Keratinocyte (primary cell): ENCODE results near the gene GYG2.

Experiments
- CTCF ChIP-seq, 3 experiments: IDR thresholded peaks in 1 of 3; conservative IDR thresholded peaks in 1 of 3; optimal IDR thresholded peaks in 1 of 3; 2 replicates in 2 of 3; 3 replicates in 1 of 3; pipeline versions ENCODE3 to v1.5.1; 2011; ENCODE audit warnings: low read length in 3 of 3, mild to moderate bottlenecking in 3 of 3, moderate library complexity in 2 of 3, control low read depth in 1 of 3, inconsistent platforms in 1 of 3; ENCODE audit not compliant: insufficient read depth in 2 of 3; ENCODE audit errors: extremely low read depth in 1 of 3
- EZH2 ChIP-seq: IDR thresholded peaks from one replicate; pipeline ENCODE4 v1.6.1; 2012; ENCODE audit warnings: inconsistent platforms, mild to moderate bottlenecking, low read length, moderate library complexity

- TF ChIP-seq CTCF (optimal IDR thresholded peaks at IDR 0.05 in 1 of 3, IDR thresholded peaks at IDR 0.05 in 1 of 3, conservative IDR thresholded peaks at IDR 0.05 in 1 of 3; ENCODE audit: extremely low read depth in 1 of 3, insufficient read depth in 2 of 3, low read length in 3 of 3): no peak
- no peak for TF ChIP-seq EZH2
These were observed 92.5 kb downstream of the GYG2 start for GRCh38 chrX:2921193-2921592.
